NB4 (cell line): Measurements from ENCODE around the gene EDIL3.
"Not testable (repeated sequence)": the region's sequence is repeated elsewhere in the genome, so short reads cannot be mapped to it uniquely, and the experiment has no call there.

ENCODE experiments used
- POLR2A ChIP-seq: IDR thresholded peaks from 2 replicates; pipeline ENCODE4 v1.6.1; 2011; ENCODE audit warnings: mild to moderate bottlenecking; ENCODE audit not compliant: insufficient read length; ENCODE audit errors: extremely low read depth
- TF ChIP-seq, protein P1 (sequence below): IDR thresholded peaks from one replicate; pipeline ENCODE4 v1.5.1; 2012; ENCODE audit warnings: low read depth, low read length

DNA sequence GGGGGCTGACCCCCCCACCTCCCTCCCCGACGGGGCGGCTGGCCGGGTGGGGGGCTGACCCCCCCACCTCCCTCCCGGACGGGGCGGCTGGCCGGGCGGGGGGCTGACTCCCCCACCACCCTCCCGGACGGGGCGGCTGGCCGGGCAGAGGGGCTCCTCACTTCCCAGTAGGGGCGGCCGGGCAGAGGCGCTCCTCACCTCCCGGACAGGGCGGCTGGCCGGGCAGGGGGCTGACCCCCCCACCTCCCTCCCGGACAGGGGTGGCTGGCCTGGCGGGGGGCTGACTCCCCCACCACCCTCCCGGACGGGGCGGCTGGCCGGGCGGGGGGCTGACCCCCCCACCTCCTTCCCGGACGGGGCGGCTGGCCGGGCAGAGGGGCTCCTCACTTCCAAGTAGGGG lies 72.4 kb downstream of the EDIL3 start:
- TF ChIP-seq, protein P1, sequence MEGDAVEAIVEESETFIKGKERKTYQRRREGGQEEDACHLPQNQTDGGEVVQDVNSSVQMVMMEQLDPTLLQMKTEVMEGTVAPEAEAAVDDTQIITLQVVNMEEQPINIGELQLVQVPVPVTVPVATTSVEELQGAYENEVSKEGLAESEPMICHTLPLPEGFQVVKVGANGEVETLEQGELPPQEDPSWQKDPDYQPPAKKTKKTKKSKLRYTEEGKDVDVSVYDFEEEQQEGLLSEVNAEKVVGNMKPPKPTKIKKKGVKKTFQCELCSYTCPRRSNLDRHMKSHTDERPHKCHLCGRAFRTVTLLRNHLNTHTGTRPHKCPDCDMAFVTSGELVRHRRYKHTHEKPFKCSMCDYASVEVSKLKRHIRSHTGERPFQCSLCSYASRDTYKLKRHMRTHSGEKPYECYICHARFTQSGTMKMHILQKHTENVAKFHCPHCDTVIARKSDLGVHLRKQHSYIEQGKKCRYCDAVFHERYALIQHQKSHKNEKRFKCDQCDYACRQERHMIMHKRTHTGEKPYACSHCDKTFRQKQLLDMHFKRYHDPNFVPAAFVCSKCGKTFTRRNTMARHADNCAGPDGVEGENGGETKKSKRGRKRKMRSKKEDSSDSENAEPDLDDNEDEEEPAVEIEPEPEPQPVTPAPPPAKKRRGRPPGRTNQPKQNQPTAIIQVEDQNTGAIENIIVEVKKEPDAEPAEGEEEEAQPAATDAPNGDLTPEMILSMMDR = not testable (repeated sequence)
- TF ChIP-seq POLR2A = not testable (repeated sequence)
